HG03520 (cell line): ENCODE results near the gene RNF207.
A peak's percentile ranks its signal among the peaks of the same experiment; 100 is the strongest.

Source experiments
- ATAC-seq: cut with Tn5 transposase; IDR thresholded peaks from one replicate; pipeline ENCODE4 v1.9.1; 2021; ENCODE audit warnings: mild to moderate bottlenecking, moderate library complexity; ENCODE audit not compliant: unreplicated experiment

RNF207 gene

DNA sequence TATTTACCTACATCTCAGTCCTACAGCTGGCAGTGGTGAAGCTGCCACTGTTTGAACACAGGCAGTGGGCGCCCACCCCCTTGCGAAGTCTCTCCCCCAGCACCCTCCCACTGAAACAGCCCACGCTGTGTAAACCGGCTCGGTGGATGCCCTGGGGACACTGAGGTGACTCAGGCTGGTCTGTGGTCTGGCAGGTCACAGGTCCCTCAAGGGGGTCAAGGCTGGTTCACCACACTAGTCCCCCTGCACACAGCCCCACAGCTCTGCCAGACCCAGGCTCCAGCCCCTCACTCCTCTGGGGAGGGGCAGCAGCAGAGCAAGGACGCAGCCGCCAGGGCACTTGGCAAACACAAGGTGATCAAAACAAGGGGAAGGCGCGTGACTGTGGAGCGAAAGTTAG is 33.4 kb upstream of the RNF207 start:
- ATAC-seq = no peak

DNA sequence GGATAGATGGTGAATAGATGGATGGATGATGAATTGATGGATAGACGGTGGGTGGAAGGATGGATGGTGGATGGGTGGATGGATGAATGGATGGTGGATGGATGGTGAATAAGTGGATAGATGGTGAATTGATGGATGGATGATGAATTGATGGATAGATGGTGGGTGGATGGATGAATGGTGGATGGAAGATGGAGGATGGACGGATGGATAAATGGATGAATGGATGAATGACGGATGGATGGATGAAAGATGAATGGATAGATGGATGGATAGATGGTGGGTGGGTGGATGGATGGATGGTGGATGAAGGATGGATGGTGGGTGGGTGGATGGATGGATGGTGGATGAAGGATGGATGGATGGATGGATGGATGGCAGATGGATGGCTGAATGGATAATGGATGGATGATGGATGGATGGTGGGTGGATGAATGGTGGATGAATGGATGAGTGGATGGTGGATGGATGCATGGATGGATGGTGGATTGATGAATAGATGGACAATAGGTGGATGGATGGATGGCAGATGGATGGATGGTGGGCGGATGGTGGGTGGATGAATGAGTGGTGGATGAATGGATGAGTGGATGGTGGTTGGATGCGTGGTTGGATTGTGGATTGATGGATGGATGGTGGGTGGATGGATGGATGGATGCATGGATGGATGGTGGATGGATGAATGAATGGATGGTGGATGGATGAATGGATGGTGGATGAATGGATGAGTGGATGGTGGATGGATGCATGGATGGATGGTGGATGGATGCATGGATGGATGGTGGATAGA is 31.1 kb upstream of the RNF207 start:
- ATAC-seq = no peak

DNA sequence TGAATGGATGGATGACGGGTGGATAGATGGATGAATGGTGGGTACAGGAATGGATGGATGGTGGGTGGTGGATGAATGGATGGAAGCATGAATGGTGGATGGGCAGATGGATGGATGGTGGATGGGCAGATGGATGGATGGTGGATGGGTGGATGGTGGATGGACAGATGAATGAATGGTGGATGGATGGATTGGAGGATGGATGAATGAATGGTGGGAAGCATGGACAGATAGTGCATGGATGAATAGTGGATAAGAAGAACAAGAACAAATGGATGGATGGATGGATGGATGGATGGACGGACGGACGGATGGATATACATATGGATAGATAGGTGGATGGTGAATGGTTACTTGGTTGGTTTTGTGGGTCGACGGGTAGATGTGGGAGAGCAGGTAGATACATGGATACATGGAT is 30.5 kb upstream of the RNF207 start:
- no peak for ATAC-seq

DNA sequence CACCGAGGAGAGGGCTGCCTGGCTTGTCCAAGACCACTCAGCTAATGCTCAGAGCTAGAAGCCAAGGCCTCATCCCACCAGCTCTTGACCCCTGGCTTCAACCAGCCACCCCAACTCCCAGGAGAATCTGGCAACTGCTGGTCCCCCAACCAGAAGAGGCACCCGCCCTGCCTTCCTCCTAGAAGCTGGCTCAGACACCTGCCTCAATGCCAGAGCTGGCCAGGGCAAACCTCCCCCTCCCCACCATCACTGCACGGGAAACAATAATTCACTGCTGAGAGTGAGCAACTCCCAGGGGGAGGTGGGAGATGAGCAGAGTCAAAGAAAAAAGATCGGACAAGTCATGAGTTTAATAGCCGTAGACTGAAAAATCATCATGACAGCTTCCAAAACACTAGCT is 29.1 kb upstream of the RNF207 start:
- ATAC-seq = no peak

DNA sequence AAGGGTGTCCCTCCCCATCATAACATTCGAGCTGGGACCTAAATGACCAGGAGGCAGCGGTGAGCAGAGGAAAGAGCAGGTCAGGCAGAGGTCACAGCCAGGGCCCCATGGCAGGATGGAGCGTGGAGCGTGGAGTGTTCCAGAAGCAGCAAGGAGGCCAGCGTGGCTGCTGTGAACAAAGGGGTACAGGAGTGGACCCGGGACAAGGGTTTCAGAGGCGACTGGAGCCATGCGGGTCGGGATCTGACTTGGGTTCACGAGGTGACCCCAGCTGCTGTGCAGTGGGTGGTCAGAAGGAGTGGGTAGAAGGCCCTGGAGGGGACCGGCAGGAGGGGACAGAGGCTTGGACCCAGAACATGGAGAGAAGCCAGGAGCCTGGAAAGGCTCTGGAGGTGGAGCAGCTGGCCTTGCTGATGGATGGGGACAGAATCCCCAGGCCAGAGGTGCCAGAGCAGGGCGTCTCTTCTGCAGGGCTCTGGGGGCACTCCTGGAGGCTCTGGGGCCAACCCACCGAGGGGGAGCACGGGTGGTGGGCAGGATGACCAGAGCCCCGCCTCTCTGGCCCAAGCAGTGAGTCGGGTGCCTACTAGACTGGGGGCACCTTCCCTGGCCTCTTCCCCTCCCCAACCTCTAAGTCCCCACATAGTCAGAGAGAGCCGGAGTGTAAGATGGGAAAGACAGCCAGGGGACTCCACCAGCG is 28.1 kb upstream of the RNF207 start:
- ATAC-seq = no peak

DNA sequence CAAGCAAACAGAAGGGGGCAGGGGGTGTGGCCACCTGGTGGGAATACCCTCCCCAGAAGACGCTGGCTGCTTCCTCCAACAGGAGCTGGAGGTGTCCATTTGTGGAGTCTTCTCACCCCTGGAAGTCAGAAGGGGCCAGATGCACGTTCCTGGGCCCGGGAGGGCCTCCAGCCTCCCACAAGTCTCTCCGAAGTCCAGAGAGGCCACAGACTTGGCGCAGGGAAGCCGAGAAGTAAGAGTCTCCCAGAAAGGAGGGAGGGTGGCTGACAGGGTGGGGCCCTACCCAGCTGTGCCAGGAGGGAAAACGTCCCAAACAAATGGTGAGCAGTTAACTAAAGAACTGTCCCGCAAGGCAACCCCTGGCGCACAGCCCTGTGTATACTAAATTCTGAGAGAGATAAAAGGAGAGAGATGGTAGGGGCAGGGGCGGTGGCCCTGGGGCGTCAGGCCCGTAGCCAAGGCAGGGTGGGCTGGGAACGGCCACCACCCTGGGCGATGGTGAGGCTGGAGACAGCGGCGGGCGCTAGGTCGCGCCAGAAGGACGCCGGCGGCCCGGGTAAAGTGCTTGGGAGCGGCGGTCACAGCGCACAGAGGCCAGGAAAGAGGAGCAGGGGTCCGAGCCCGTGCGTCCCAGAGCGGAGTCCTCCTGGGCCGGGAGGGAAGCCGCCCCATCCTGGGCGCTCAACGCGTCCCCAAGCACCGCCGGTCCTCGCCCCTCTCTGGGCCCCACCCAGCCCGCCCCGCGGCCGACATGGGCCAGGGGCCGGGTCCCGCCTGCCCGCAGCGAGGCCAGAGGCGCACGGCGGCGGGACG is 27.0 kb upstream of the RNF207 start:
- ATAC-seq = no peak

DNA sequence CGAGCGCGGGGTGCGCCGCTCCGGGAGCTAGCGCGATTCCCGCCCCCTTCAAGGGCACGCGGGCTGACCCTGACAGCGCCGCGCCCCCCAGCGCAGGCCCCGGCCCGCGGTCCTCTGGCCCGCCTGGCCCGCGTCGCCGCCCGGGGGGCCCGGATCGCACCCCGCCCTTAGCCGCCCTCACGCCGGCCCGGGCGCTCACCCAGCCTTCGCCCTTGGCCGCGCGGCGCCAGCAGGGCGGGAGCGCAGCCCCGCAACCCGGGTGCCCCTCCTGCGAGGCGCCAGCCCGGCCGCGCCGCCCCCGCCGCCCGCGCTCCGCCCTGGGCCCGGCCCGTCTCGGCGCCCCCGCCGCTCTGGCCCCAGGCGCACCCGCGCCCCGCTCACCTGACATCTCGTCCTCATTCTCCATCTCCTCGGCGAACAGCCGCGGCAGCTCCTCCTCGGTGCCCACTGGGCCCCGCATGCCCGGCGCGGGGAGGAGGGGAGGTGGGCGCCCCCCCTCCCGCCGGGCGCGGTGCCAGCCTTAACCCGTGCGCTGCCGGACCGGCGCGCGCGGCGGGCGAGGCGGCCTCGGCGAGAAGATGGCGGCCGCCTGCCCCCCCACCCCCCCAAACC is 26.2 kb upstream of the RNF207 start:
- ATAC-seq = no peak

DNA sequence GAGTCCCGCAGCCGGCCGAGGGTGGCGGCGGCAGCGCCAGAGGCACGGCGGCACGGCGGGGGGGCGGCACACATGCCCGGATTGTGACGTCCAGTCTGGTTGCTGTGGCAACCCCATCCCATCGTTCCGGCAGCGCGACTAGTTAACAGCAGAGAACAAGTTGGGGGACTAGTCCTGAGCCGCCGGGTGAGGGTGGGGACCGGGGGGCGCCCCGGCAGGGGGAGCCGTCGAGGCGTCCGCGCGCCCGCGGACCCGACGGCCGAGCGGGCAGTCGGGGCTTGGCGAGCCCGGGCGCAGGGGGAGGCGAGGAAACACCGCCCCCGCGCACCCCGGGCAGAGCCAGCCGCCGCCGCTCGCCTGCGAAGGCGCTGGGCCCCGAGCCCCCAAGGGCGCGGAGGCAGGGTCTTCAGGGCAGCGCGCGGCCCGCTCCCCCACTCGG is 25.6 kb upstream of the RNF207 start, which contains the start of gene CHD5:
CHD5 (minus strand) TSS at position 54 of the 439 bp plus-strand sequence. CDS start 298 bp downstream, outside the sequence.
- ATAC-seq = no peak

DNA sequence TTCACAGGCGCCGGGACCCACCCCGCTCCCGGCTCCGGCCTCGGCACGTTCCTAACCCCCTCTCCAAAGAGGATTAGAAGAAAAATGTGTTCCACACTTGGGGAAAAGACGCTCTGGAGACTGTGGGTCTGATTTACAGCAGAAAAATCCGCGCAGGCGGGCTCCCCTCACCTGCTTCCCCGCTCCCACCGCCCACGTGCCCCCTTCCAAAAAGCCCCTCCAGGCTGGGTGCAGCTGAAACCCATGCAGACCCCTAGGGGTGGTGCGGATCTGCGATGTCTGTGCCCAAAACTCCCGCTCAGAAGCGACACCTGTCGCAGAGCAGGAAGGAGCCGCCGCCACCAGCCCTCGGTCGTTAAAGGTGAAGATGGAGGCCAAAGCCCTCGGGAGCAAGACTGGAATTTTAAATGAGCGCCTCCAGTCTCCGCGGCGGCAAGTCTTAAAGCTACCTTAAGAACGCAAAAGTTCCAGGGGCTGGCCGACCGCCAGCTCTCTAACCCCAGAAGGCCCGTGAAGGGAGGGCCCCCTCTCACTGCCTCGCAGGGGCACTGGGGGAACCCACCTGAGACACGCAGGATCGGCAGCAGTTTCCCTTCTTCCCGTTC is 25.1 kb upstream of the RNF207 start:
- ATAC-seq = no peak

DNA sequence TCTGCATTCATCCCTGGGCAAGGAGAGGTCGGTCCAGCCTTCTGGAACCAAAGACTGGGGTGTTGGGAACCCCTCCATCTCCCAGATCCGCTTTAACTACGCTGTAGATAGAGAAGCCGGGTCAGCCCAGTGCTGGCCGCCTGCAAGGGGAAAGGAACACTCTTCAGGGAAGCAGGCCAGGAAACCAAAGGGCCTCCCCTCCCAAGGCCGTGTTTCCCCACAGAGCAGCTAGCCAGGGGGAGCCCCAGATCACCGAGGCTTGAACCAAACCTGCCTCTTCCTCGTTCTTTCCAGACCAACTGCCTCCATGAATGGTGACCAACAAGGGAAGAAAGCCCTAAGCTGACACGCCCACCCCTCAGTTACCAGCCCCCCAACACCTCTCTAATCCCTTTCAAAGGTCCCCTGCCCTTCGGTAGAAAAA is 24.6 kb upstream of the RNF207 start:
- ATAC-seq = no peak

DNA sequence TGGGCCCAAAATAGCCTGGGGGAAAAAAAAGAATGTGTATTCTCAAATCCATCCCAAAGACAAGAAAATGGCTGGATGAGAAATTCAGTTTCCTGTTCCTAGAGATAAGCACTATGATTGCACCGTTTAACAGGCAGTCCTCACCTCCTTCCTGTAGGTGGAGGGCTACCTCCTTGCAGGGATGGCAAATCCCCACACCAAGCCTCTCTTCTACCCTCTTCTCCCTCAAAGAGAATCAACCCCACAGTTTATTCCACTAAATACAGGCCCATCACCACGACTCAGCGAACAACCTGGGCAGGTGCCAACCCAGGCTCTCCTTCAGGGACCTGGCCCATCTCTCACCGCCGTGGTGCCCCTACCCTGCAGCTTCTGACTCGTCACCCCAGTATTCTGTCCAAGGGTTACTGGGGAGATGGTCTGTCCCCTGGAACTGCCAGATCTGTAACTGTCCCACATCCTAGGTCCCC is 22.4 kb upstream of the RNF207 start:
- no peak for ATAC-seq

DNA sequence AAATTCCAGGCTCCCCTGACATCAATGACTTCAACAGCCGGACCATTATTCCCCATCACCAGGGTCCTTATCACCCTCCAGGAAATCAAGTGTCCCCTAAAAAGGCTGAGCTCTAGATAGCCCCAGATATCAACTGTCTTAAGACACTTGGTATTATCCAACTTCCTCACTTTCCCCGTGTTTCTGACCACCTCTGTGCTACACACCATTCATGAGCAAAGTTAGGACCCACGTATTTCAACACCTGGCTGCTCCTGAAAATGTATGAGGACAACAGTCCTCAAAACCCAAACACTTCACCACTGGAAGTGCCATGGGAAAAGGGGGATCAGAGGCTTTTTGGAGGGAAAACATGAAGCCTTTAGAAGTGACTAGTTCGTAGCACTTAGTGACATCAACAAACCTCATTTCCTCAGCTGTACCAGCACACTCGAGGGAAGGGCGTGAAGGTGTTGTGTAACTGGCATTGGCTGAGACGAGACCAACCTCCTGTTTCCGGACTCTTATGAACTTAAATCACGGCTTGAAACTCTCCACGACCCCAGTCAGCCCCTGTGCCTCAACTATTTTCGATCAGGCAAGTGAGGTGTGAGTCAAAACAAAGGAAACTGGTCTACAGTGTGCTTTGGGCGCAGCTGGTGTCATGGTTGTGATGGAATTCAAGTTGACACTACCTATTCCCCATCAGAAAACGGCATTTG is 21.7 kb upstream of the RNF207 start:
- ATAC-seq = no peak

DNA sequence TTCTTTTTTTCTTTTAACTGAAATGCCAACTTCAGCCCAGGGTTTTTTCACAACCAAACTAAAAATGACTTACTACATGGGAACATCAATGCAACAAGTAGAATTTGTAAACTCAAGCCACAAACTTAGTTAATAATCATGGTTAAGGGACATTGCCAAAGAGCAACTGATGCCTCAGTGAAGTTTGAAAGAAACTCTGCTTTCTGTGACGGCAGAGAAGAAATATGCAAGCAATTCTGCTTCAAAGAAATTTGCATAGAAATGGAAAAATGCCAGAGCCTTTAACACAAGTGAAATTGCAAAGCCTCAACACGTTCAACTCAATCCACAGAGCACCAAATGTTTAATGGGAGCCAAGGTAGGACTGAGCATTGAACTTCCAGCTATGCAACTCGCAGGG is 20.8 kb upstream of the RNF207 start:
- no peak for ATAC-seq

DNA sequence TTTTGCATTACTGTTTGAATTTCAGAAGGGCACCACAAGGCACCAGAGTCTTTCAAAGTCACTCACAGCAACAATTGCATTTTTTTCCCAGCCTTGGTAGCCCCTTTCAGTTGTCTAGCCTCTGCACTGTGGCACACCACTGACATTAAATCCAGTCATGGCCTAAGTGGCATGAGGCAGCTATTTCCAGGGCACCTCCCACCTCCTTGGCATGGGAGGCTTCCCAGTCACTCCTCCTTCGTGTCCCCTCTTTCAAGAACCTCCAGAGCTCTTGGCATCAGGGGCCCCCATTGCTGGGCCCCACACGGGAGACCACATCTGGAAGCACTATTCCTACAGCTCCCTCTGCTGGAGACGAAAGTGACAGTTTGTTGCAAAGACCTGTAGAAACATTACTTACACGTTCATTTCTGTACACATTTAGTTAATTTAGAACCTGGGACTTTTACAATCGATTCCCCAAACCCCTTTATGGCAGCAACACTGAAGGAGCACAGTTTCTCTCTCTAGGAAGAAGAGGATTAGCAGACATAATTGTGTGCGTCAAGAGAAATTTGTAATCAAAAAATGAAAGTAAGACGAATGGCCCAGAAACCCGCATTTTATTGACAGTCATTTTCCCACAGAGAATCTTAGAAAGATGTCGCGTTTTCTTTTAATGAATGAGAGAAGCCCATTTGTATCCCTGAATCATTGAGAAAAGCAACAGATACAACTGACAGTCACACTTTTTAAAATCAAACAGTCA is 20.1 kb upstream of the RNF207 start:
- no peak for ATAC-seq

DNA sequence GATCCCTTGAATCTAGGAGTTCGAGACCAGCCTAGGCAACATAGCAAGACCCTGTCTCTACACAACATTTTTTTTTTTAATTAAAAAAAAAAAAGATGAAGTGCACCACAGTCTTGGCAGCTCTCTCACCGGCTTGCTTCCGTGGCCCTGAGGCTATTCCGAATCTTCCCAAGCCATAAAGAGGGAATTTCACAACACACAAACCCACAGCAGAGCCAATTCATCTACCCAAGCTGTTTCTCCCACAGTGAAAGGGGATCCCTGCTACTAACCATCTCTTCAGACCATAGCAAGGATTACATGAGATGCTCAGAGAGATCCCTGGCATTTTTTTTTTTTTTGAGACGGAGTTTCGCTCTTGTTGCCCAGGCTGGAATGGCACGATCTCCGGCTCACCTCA is 17.5 kb upstream of the RNF207 start:
- ATAC-seq = no peak

DNA sequence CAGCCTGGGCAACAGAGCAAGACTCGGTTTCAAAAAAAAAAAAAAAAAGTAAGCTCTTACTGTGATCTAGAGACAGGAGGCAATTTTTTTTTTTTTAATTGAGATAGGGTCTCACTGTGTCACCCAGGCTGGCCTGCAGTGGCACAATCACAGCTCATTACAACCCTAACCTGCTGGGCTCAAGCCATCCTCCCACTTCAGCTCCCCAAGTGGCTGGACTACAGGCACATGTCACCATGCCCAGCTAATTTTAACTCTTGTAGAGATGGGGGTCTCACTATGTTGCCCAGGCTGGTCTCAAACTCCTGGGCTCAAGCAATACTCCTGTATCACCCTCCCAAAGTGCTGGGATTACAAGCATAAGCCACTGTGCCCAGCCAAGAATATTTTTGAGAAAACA is 14.0 kb upstream of the RNF207 start:
- ATAC-seq = no peak

DNA sequence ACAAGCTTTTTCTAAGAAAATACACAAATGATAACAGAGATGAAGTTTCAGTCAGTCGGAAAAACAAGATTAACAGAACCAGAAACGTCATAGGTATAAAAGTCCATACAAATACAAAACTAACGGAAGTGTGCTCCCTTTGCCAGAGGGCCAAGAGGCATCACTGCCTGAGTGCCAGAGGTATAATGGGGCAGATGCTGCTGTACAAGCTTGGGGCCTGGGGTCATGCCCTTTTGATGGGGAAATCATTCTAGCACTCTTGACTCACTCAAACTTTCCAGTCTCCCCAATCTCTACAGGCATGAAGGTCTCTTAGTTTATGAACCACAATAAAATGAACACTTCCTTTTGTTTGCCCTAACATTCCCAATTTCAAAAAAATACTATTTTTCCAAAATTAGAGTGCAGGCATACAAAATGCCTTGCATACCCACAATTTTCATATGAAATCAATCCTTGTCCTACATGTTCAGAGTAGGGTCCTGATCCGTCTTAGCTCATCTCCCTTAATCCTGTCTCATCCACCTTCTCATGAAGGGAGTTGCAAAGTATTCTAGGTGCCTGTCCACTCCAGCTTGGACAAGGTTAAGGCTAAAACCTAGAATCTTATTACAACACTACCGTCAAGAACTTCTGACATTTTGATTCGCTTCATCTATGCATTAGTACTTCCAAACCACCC is 8.0 kb upstream of the RNF207 start:
- no peak for ATAC-seq

DNA sequence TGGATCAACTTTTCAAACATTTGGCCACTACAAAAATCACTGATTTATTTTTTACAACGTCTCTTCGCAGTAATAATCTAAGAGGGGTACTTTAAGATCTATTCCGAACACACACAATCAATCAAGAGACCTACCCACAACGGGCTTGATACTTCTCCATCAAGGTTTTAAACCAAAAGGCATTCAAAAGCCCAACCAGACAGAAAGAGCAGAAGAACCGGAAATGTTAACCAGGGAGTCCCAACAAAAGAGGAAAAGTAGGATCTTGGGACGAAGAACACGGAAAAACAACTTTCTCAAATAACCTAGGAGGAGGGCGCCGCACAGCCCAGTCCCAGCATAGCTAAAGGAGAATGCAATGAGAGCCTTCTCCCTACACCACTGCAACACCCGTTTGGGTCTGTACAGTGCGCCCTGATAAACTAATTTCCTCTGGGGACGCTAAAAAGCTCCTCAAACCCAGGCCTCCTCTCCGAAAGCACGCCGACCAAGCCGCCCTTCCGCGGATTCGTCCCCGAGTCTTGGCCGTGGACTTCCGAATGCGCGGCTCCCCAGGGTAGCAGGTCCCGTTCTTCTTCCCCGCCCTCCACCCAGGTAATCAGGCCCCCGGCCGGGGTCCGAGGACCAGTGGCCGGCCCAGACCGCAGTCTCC is 7.1 kb upstream of the RNF207 start:
- peak; percentile 2 for ATAC-seq
